Measurements from ENCODE around the gene IGFBP1.

- TF ChIP-seq POLR2A (IDR thresholded peaks at IDR 0.05) (no peak), POLR2AphosphoS5 (IDR thresholded peaks at IDR 0.05) (no peak)
Measured at GRCh38 chr7:45940939-45941338, 52.7 kb downstream of the IGFBP1 start.
